COLO668 (cell line): ENCODE measurements around the gene CHRM1.
"Not testable (repeated sequence)": the region's sequence is repeated elsewhere in the genome, so short reads cannot be mapped to it uniquely, and the experiment has no call there.

Experiments used
- DNase-seq: peaks from one replicate; lab custom pipeline; 2025; ENCODE audit not compliant: unreplicated experiment; lab: John Stamatoyannopoulos, UW

CHRM1 gene

GRCh38 chr11:62879235-62879978, 41.8 kb downstream of the CHRM1 start:
- no peak for DNase-seq

- no peak for DNase-seq
Measured at GRCh38 chr11:62876712-62877111, 44.5 kb downstream of the CHRM1 start.

GRCh38 chr11:62875698-62876478, 45.3 kb downstream of the CHRM1 start:
- DNase-seq = no peak

GRCh38 chr11:62874851-62875250, 46.3 kb downstream of the CHRM1 start:
- no peak for DNase-seq

GRCh38 chr11:62865635-62866034, 55.5 kb downstream of the CHRM1 start:
- DNase-seq = no peak

GRCh38 chr11:62863687-62864335, 57.4 kb downstream of the CHRM1 start:
- DNase-seq = no peak

- not testable (repeated sequence) for DNase-seq
Measured at GRCh38 chr11:62861564-62862192, 59.5 kb downstream of the CHRM1 start.

- DNase-seq = no peak
Measured at GRCh38 chr11:62860835-62861563, 60.2 kb downstream of the CHRM1 start.

- DNase-seq = not testable (repeated sequence)
Measured at GRCh38 chr11:62859281-62859703, 61.9 kb downstream of the CHRM1 start.
